Measurements from ENCODE around the gene KCNH5. TPM values are rescaled to one million over a fixed set of nuclear protein-coding genes. Genes with fewer than 3 reads are reported as not detected.

KCNH5 gene
- total RNA-seq, 2 donors from 2014 or later = 0.06 to 0.09 TPM

- WGBS = 59% methylated on average over 4 of the region's 4 CpGs
- Histone ChIP-seq H3K4me1 (replicated peaks) (no peaks in the 10 kb centered on the region), H3K27ac (no peak overlapping the region), H3K36me3 (no peaks in the 10 kb centered on the region), H3K27me3 (replicated peaks; ENCODE audit: insufficient read depth) (no peaks in the 10 kb centered on the region), H3K4me3 (no peak overlapping the region), H3K9me3 (no peaks in the 10 kb centered on the region)
- intact Hi-C loops (cut with DNase I) = no loop called here
- DNase-seq (ENCODE audit: low spot score) = peak; percentile 24
- TF ChIP-seq CTCF (IDR thresholded peaks at IDR 0.05) = no peak
- no peak for TF ChIP-seq POLR2A (IDR thresholded peaks at IDR 0.05)
Measured at GRCh38 chr14:62674563-62675237, 370.6 kb downstream of the KCNH5 start.

- 76% methylated on average over 4 of the region's 4 CpGs for WGBS
- Histone ChIP-seq H3K4me3 (no peak overlapping the region), H3K36me3 (no peaks in the 10 kb centered on the region), H3K9me3 (no peaks in the 10 kb centered on the region), H3K27ac (no peak overlapping the region), H3K4me1 (replicated peaks) (no peaks in the 10 kb centered on the region), H3K27me3 (replicated peaks; ENCODE audit: insufficient read depth) (no peaks in the 10 kb centered on the region)
- TF ChIP-seq CTCF (IDR thresholded peaks at IDR 0.05) = no peak
- no peak for TF ChIP-seq POLR2AphosphoS5 (IDR thresholded peaks at IDR 0.05)
- TF ChIP-seq POLR2A (IDR thresholded peaks at IDR 0.05) = no peak
- no peak for DNase-seq (ENCODE audit: low spot score)
- intact Hi-C loops (cut with DNase I) = no loop called here
Measured at GRCh38 chr14:62673014-62673755, 372.1 kb downstream of the KCNH5 start.

- TF ChIP-seq POLR2AphosphoS5 (IDR thresholded peaks at IDR 0.05) (no peak), CTCF (IDR thresholded peaks at IDR 0.05) (no peak), POLR2A (IDR thresholded peaks at IDR 0.05) (no peak)
- WGBS = 80% methylated on average over 2 of the region's 2 CpGs
Measured at GRCh38 chr14:62670526-62670925, 374.7 kb downstream of the KCNH5 start.

GRCh38 chr14:62667421-62667914 lies 377.8 kb downstream of the KCNH5 start:
- intact Hi-C loops (cut with DNase I) = no loop called here
- no peaks in the 10 kb centered on the region for H3K9me3 ChIP-seq
- no peak for DNase-seq (ENCODE audit: low spot score)
- WGBS = 84% methylated on average over 4 of the region's 4 CpGs
- H3K4me1 ChIP-seq (replicated peaks) = no peaks in the 10 kb centered on the region
- no peaks in the 10 kb centered on the region for H3K27me3 ChIP-seq (replicated peaks; ENCODE audit: insufficient read depth)
- H3K27ac ChIP-seq = no peak overlapping the region
- H3K4me3 ChIP-seq = no peak overlapping the region
- TF ChIP-seq POLR2AphosphoS5 (IDR thresholded peaks at IDR 0.05) (no peak), POLR2A (IDR thresholded peaks at IDR 0.05) (no peak), CTCF (IDR thresholded peaks at IDR 0.05) (no peak)
- H3K36me3 ChIP-seq = no peaks in the 10 kb centered on the region

More at GRCh38 chr14:62670526-62670925, 374.7 kb downstream of the KCNH5 start:
- Histone ChIP-seq H3K4me3 (no peak overlapping the region), H3K9me3 (no peaks in the 10 kb centered on the region), H3K27me3 (replicated peaks; ENCODE audit: insufficient read depth) (no peaks in the 10 kb centered on the region), H3K27ac (no peak overlapping the region), H3K36me3 (no peaks in the 10 kb centered on the region), H3K4me1 (replicated peaks) (no peaks in the 10 kb centered on the region)
- intact Hi-C loops (cut with DNase I) = no loop called here
- no peak for DNase-seq (ENCODE audit: low spot score)

All from prostate gland (tissue), 2 donors.